Bronchial epithelial cell (primary cell): Measurements from ENCODE around the gene MEIS1. TPM values are rescaled to one million over a fixed set of nuclear protein-coding genes. Genes with fewer than 3 reads are reported as not detected.

Experiments
- DNase-seq: peaks from one replicate; pipeline ENCODE4 v3.0.0-alpha.2; 2010; ENCODE audit warnings: low read depth
- FAIRE-seq: peaks from 2 replicates; lab custom pipeline; 2011; peaks lifted over from hg19 to GRCh38; lab: Jason Lieb, UNC
- H3K27me3 ChIP-seq: 2 replicates; pipeline ENCODE4 v1.5.1; 2011; ENCODE audit warnings: low read length; ENCODE audit not compliant: control insufficient read depth, insufficient read depth
- H3K36me3 ChIP-seq: 2 replicates; pipeline ENCODE4 v1.5.1; 2011; ENCODE audit warnings: low read length; ENCODE audit not compliant: control insufficient read depth, insufficient read depth
- H3K4me3 ChIP-seq: 2 replicates; pipeline ENCODE4 v1.5.1; 2011; ENCODE audit warnings: mild to moderate bottlenecking, low read depth, low read length, control low read depth
- CTCF ChIP-seq: IDR thresholded peaks from 2 replicates; pipeline ENCODE4 v1.5.1; 2011; ENCODE audit warnings: mild to moderate bottlenecking, moderate library complexity, low read length, control low read depth, inconsistent platforms; ENCODE audit not compliant: insufficient read depth, severe bottlenecking
- total RNA-seq: library from RNA; depleted of rRNA; stranded (reverse); fragments of >200 nt; gene quantifications from 2 replicates; pipeline ENCODE4 v1.2.1, GENCODE V29; 2014

Gene MEIS1
- total RNA-seq, 1 donor from 2014 or later = 28.4 TPM

- Histone ChIP-seq H3K36me3 (peaks cover 6% of the 10 kb centered on the region), H3K27me3 (peaks cover 14% of the 10 kb centered on the region), H3K4me3 (peak overlapping the region; percentile 57)
- DNase-seq (no peak), FAIRE-seq (no peak)
- TF ChIP-seq CTCF = no peak
These were observed 140.8 kb downstream of the MEIS1 start for GRCh38 chr2:66575625-66576310.

- no peak for DNase-seq
- H3K4me3 ChIP-seq = peak overlapping the region; percentile 57
- H3K36me3 ChIP-seq = peaks cover 4% of the 10 kb centered on the region
- no peak for FAIRE-seq
- no peak for TF ChIP-seq CTCF
- peaks cover 18% of the 10 kb centered on the region for H3K27me3 ChIP-seq
These were observed 141.3 kb downstream of the MEIS1 start for GRCh38 chr2:66576311-66576560.

- Histone ChIP-seq H3K27me3 (peaks cover 23% of the 10 kb centered on the region), H3K36me3 (peaks cover 2% of the 10 kb centered on the region), H3K4me3 (peak overlapping the region; percentile 57)
- DNase-seq (no peak), FAIRE-seq (no peak)
- no peak for TF ChIP-seq CTCF
These were observed 141.8 kb downstream of the MEIS1 start for GRCh38 chr2:66576561-66577320.

GRCh38 chr2:66577321-66578053 lies 142.6 kb downstream of the MEIS1 start:
- Histone ChIP-seq H3K4me3 (peak overlapping the region; percentile 57), H3K36me3 (no peaks in the 10 kb centered on the region), H3K27me3 (peaks cover 29% of the 10 kb centered on the region)
- TF ChIP-seq CTCF = no peak
- FAIRE-seq (no peak), DNase-seq (no peak)

GRCh38 chr2:66578054-66578686 lies 143.2 kb downstream of the MEIS1 start:
- FAIRE-seq (no peak), DNase-seq (no peak)
- H3K4me3 ChIP-seq = no peak overlapping the region
- peaks cover 29% of the 10 kb centered on the region for H3K27me3 ChIP-seq
- H3K36me3 ChIP-seq = no peaks in the 10 kb centered on the region
- TF ChIP-seq CTCF = no peak
